ENCODE measurements around the gene UBE2I.

- TF ChIP-seq, protein P1, sequence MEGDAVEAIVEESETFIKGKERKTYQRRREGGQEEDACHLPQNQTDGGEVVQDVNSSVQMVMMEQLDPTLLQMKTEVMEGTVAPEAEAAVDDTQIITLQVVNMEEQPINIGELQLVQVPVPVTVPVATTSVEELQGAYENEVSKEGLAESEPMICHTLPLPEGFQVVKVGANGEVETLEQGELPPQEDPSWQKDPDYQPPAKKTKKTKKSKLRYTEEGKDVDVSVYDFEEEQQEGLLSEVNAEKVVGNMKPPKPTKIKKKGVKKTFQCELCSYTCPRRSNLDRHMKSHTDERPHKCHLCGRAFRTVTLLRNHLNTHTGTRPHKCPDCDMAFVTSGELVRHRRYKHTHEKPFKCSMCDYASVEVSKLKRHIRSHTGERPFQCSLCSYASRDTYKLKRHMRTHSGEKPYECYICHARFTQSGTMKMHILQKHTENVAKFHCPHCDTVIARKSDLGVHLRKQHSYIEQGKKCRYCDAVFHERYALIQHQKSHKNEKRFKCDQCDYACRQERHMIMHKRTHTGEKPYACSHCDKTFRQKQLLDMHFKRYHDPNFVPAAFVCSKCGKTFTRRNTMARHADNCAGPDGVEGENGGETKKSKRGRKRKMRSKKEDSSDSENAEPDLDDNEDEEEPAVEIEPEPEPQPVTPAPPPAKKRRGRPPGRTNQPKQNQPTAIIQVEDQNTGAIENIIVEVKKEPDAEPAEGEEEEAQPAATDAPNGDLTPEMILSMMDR (IDR thresholded peaks at IDR 0.05; ENCODE audit: low read length), result no peak
- TF ChIP-seq EZH2 (optimal IDR thresholded peaks at IDR 0.05; ENCODE audit: low read depth, low read length), result no peak
Observed at GRCh38 chr16:1331712-1332617, 22.5 kb downstream of the UBE2I start.
